ENCODE measurements around the gene FUCA2.
"Not testable (repeated sequence)": the region's sequence is repeated elsewhere in the genome, so short reads cannot be mapped to it uniquely, and the experiment has no call there.

Gene FUCA2

GRCh38 chr6:143536866-143537691, 25.6 kb upstream of the FUCA2 start:
- H3K4me3 ChIP-seq (ENCODE audit: low read depth, low read length): peak overlapping the region; percentile 48

- peak overlapping the region; percentile 30 for H3K4me3 ChIP-seq (ENCODE audit: low read depth, low read length)
These were observed 24.9 kb upstream of the FUCA2 start for GRCh38 chr6:143536461-143536865.

- no peak overlapping the region for H3K4me3 ChIP-seq (ENCODE audit: low read depth, low read length)
These were observed 23.7 kb upstream of the FUCA2 start for GRCh38 chr6:143535189-143535614.

- H3K4me3 ChIP-seq (ENCODE audit: low read depth, low read length): no peak overlapping the region
These were observed 20.4 kb upstream of the FUCA2 start for GRCh38 chr6:143531720-143532499.

GRCh38 chr6:143529095-143529494, 17.6 kb upstream of the FUCA2 start:
- no peak overlapping the region for H3K4me3 ChIP-seq (ENCODE audit: low read depth, low read length)

GRCh38 chr6:143528164-143528811, 16.8 kb upstream of the FUCA2 start:
- H3K4me3 ChIP-seq (ENCODE audit: low read depth, low read length): no peak overlapping the region

- no peak overlapping the region for H3K4me3 ChIP-seq (ENCODE audit: low read depth, low read length)
These were observed 16.2 kb upstream of the FUCA2 start for GRCh38 chr6:143527677-143528076.

- no peak overlapping the region for H3K4me3 ChIP-seq (ENCODE audit: low read depth, low read length)
These were observed 13.8 kb upstream of the FUCA2 start for GRCh38 chr6:143525356-143525755.

GRCh38 chr6:143522039-143522600, 10.6 kb upstream of the FUCA2 start:
- no peak overlapping the region for H3K4me3 ChIP-seq (ENCODE audit: low read depth, low read length)

GRCh38 chr6:143517447-143517773, 5.9 kb upstream of the FUCA2 start:
- no peak overlapping the region for H3K4me3 ChIP-seq (ENCODE audit: low read depth, low read length)

GRCh38 chr6:143516690-143517446, 5.3 kb upstream of the FUCA2 start:
- H3K4me3 ChIP-seq (ENCODE audit: low read depth, low read length): no peak overlapping the region

GRCh38 chr6:143515766-143516355, 4.3 kb upstream of the FUCA2 start:
- H3K4me3 ChIP-seq (ENCODE audit: low read depth, low read length): no peak overlapping the region

GRCh38 chr6:143515061-143515760, 3.7 kb upstream of the FUCA2 start:
- H3K4me3 ChIP-seq (ENCODE audit: low read depth, low read length): no peak overlapping the region

GRCh38 chr6:143513410-143513809, 1.9 kb upstream of the FUCA2 start:
- H3K4me3 ChIP-seq (ENCODE audit: low read depth, low read length): no peak overlapping the region

- H3K4me3 ChIP-seq (ENCODE audit: low read depth, low read length): not testable (repeated sequence)
These were observed 1.2 kb downstream of the FUCA2 start for GRCh38 chr6:143510326-143510725.

- no peak overlapping the region for H3K4me3 ChIP-seq (ENCODE audit: low read depth, low read length)
These were observed 4.0 kb downstream of the FUCA2 start for GRCh38 chr6:143507358-143508145.

GRCh38 chr6:143506620-143507019, 4.9 kb downstream of the FUCA2 start:
- H3K4me3 ChIP-seq (ENCODE audit: low read depth, low read length): no peak overlapping the region

GRCh38 chr6:143506199-143506598, 5.3 kb downstream of the FUCA2 start:
- H3K4me3 ChIP-seq (ENCODE audit: low read depth, low read length): no peak overlapping the region

GRCh38 chr6:143505537-143505936, 6.0 kb downstream of the FUCA2 start:
- H3K4me3 ChIP-seq (ENCODE audit: low read depth, low read length): no peak overlapping the region

Measured in iPS-11a (cell line).